HCT116 (cell line): Measurements from ENCODE around the gene S1PR4. TPM values are rescaled to one million over a fixed set of nuclear protein-coding genes. Genes with fewer than 3 reads are reported as not detected.

ENCODE experiments used
- ATAC-seq: fragments of 200-7000 bp; cut with Tn5 transposase; 2 replicates; pipeline ENCODE4 v1.9.1; 2020; ENCODE audit warnings: mild to moderate bottlenecking, moderate library complexity
- BruUV-seq: library from RNA; stranded (reverse); fragments of 400-500 nt; replicated peaks from 2 replicates; lab custom pipeline; 2021; lab: Mats Ljungman, UMichigan
- CTCF ChIA-PET: fragments of 300-600 bp; sonication (Branson Sonifier 250); formaldehyde crosslinking; loops from one replicate; lab custom pipeline; 2021; ENCODE audit warnings: antibody characterized with exemption; lab: Charles Lee
- POLR2A ChIA-PET: fragments of 300-600, 350-600 bp; sonication (Branson Sonifier 250); formaldehyde crosslinking; loops from one replicate; lab custom pipeline; 2021; ENCODE audit warnings: antibody characterized with exemption; lab: Charles Lee
- RAD21 ChIA-PET, 2 experiments: fragments of 300-600 bp; sonication (Branson Sonifier 250); formaldehyde crosslinking; loops; one replicate each; lab custom pipeline; 2023; ENCODE audit warnings: low total read pairs in 2 of 2; ENCODE audit not compliant: uncharacterized antibody in 2 of 2, unreplicated experiment in 2 of 2, low non-redundant PET in 1 of 2; lab: Charles Lee
- DNase-seq: peaks from one replicate; pipeline ENCODE4 v3.0.0-alpha.2; 2010; ENCODE audit warnings: low read depth, low spot score
- H2AFZ ChIP-seq: fragments of 200-600 bp; shearing (Covaris generic), sonication (generic); 2 replicates; pipeline ENCODE4 v1.6.1; 2017; ENCODE audit warnings: low read depth, mixed run types, mixed read lengths, antibody characterized with exemption, low read length; ENCODE audit not compliant: poor library complexity, severe bottlenecking
- H3K27ac ChIP-seq: 2 replicates; pipeline ENCODE4 v1.5.1; 2012; ENCODE audit warnings: low read depth, low read length
- H3K27me3 ChIP-seq: fragments of 200-600 bp; sonication (generic); 2 replicates; pipeline ENCODE4 v1.6.1; 2016; ENCODE audit warnings: mixed run types, low read length, mixed read lengths; ENCODE audit not compliant: insufficient read depth
- H3K36me3 ChIP-seq, 2 experiments: fragments of 200-500 bp in 1 of 2; fragments of 200-600 bp in 1 of 2; sonication (Bioruptor generic) in 1 of 2; sonication (generic) in 1 of 2; 2 replicates each; pipeline versions ENCODE4 v1.5.1 to v1.6.1; 2014 to 2016; ENCODE audit warnings: low read length in 2 of 2, inconsistent platforms in 1 of 2, mixed read lengths in 1 of 2, mixed run types in 1 of 2; ENCODE audit not compliant: insufficient read depth in 2 of 2, control insufficient read depth in 1 of 2
- H3K4me1 ChIP-seq, 2 experiments: fragments of 200-600 bp in 1 of 2; sonication (generic) in 1 of 2; 2 replicates each; pipeline versions ENCODE4 v1.5.1 to v1.6.1; 2012 to 2017; ENCODE audit warnings: low read length in 2 of 2, inconsistent platforms in 1 of 2, mild to moderate bottlenecking in 1 of 2, mixed read lengths in 1 of 2, mixed run types in 1 of 2, moderate library complexity in 1 of 2; ENCODE audit not compliant: insufficient read depth in 2 of 2, control insufficient read depth in 1 of 2
- H3K4me2 ChIP-seq: fragments of 200-600 bp; sonication (generic); 2 replicates; pipeline ENCODE4 v1.6.1; 2017; ENCODE audit warnings: mixed run types, low read length, mixed read lengths
- H3K4me3 ChIP-seq, 2 experiments: fragments of 200-600 bp in 1 of 2; sonication (generic) in 1 of 2; replicated peaks in 1 of 2; 2 replicates each; pipeline ENCODE4 v1.5.1; 2011 to 2016; ENCODE audit warnings: low read length in 2 of 2, control low read depth in 1 of 2, low read depth in 1 of 2, mild to moderate bottlenecking in 1 of 2, mixed read lengths in 1 of 2, mixed run types in 1 of 2
- H3K79me2 ChIP-seq: fragments of 200-600 bp; sonication (generic); 2 replicates; pipeline ENCODE4 v1.6.1; 2017; ENCODE audit warnings: mild to moderate bottlenecking, mixed run types, low read length, moderate library complexity, mixed read lengths; ENCODE audit not compliant: insufficient read depth
- H3K9ac ChIP-seq: fragments of 200-600 bp; sonication (generic); 2 replicates; pipeline ENCODE4 v1.6.1; 2016; ENCODE audit warnings: low read length, mixed read lengths
- H3K9me2 ChIP-seq: fragments of 200-600 bp; sonication (generic), shearing (Covaris generic); 2 replicates; pipeline ENCODE4 v1.6.1; 2017; ENCODE audit warnings: mixed run types, mild to moderate bottlenecking, moderate library complexity; ENCODE audit not compliant: insufficient read depth
- H3K9me3 ChIP-seq, 2 experiments: fragments of 200-500 bp in 1 of 2; fragments of 200-600 bp in 1 of 2; sonication (Bioruptor generic) in 1 of 2; sonication (generic) in 1 of 2; 2 replicates each; pipeline ENCODE4 v1.6.1; 2014 to 2017; ENCODE audit warnings: low read length in 2 of 2, mixed read lengths in 2 of 2, inconsistent platforms in 1 of 2, low read depth in 1 of 2, mild to moderate bottlenecking in 1 of 2, mixed run types in 1 of 2, moderate library complexity in 1 of 2; ENCODE audit not compliant: control insufficient read depth in 1 of 2, insufficient read depth in 1 of 2
- H4K20me1 ChIP-seq: fragments of 200-600 bp; sonication (generic), shearing (Covaris generic); 2 replicates; pipeline ENCODE4 v1.6.1; 2017; ENCODE audit warnings: mixed run types, mild to moderate bottlenecking, moderate library complexity; ENCODE audit not compliant: insufficient read depth
- ATF3 ChIP-seq: IDR thresholded peaks from 2 replicates; pipeline ENCODE4 v1.6.1; 2012
- EGR1 ChIP-seq: IDR thresholded peaks from 2 replicates; pipeline ENCODE4 v1.6.1; 2012; ENCODE audit warnings: low read depth
- EZH2 ChIP-seq: fragments of 200-600 bp; sonication (generic); IDR thresholded peaks from 2 replicates; pipeline ENCODE4 v1.6.1; 2017; ENCODE audit warnings: antibody characterized with exemption, mixed run types
- JUND ChIP-seq: IDR thresholded peaks from 2 replicates; pipeline ENCODE4 v1.6.1; 2012
- MAX ChIP-seq: IDR thresholded peaks from 2 replicates; pipeline ENCODE4 v1.6.1; 2012
- POLR2AphosphoS5 ChIP-seq: IDR thresholded peaks from 2 replicates; pipeline ENCODE4 v1.6.1; 2011; ENCODE audit warnings: mild to moderate bottlenecking, low read depth, low read length, moderate library complexity
- REST ChIP-seq: IDR thresholded peaks from 2 replicates; pipeline ENCODE4 v1.6.1; 2012; ENCODE audit warnings: low read depth
- SIN3A ChIP-seq: IDR thresholded peaks from 2 replicates; pipeline ENCODE4 v1.6.1; 2012; ENCODE audit warnings: low read depth
- SP1 ChIP-seq: IDR thresholded peaks from 2 replicates; pipeline ENCODE4 v1.6.1; 2012; ENCODE audit warnings: low read depth
- TCF7L2 ChIP-seq: IDR thresholded peaks from 2 replicates; pipeline ENCODE4 v1.7.0; 2011; ENCODE audit warnings: borderline replicate concordance, inconsistent platforms; ENCODE audit not compliant: insufficient read depth, insufficient read length; ENCODE audit errors: extremely low read depth
- YY1 ChIP-seq: IDR thresholded peaks from 2 replicates; pipeline ENCODE4 v1.6.1; 2011; ENCODE audit warnings: low read length, low read depth, moderate library complexity, mild to moderate bottlenecking; ENCODE audit not compliant: insufficient replicate concordance; ENCODE audit errors: extremely low read depth
- ZBTB33 ChIP-seq: IDR thresholded peaks from 2 replicates; pipeline ENCODE4 v1.6.1; 2011; ENCODE audit warnings: mild to moderate bottlenecking, low read length, moderate library complexity; ENCODE audit not compliant: insufficient replicate concordance; ENCODE audit errors: extremely low read depth
- ZNF274 ChIP-seq: fragments of 200-500 bp; sonication (Bioruptor generic); IDR thresholded peaks from 2 replicates; pipeline ENCODE4 v1.6.1; 2014; ENCODE audit warnings: mild to moderate bottlenecking, low read depth, low read length, inconsistent platforms
- intact Hi-C: fragments of 100-400 bp; cut with micrococcal nuclease; formaldehyde crosslinking; loops from 2 replicates; pipeline ENCODE4 v1.10.0; 2022
- total RNA-seq: library from RNA; stranded (reverse); gene quantifications from one replicate; pipeline ENCODE4 v1.2.1, GENCODE V29; 2021; ENCODE audit not compliant: unreplicated experiment

S1PR4 gene
- total RNA-seq, 1 experiment from 2014 or later: 0.71 TPM

GRCh38 chr19:3213159-3213558 is 34.6 kb downstream of the S1PR4 start (continued):
- no peak for TF ChIP-seq ZBTB33
- TF ChIP-seq, all 23 proteins: peak for 0

GRCh38 chr19:3216874-3217273 is 38.3 kb downstream of the S1PR4 start:
- ChIA-PET POLR2A (interaction anchor here (0.7 kb wide), 1 partner anchor 11 kb away, joined by 3 read pairs; no protein-coding TSS in a partner anchor), CTCF (no interaction called here), RAD21 (no interaction called here)
- no peak overlapping the region for H3K9ac ChIP-seq
- intact Hi-C loops: no loop called here
- no peaks in the 10 kb centered on the region for H3K27me3 ChIP-seq
- peaks cover 0 to 3% of the 10 kb centered on the region in 2 experiments; a peak in 1 of 4 replicates for H3K4me1 ChIP-seq
- ATAC-seq (no peak), DNase-seq (no peak)
- H3K36me3 ChIP-seq: no peaks in the 10 kb centered on the region
- H4K20me1 ChIP-seq: no peaks in the 10 kb centered on the region
- TF ChIP-seq ZNF274: no peak
- no peak for TF ChIP-seq MAX
- no peak for TF ChIP-seq REST
- no peak for TF ChIP-seq JUND
- no peak for TF ChIP-seq ATF3
- TF ChIP-seq EZH2: no peak
- no peak for TF ChIP-seq EGR1
- no peak for TF ChIP-seq TCF7L2
- TF ChIP-seq SIN3A: no peak
- TF ChIP-seq YY1: no peak
- TF ChIP-seq POLR2AphosphoS5: no peak
- TF ChIP-seq SP1: no peak
- no peak overlapping the region for H3K4me3 ChIP-seq
- no peaks in the 10 kb centered on the region for H3K79me2 ChIP-seq
- BruUV-seq: no TSS peak
- H3K9me3 ChIP-seq: no peaks in the 10 kb centered on the region
- no peak overlapping the region for H2AFZ ChIP-seq
- H3K4me2 ChIP-seq: no peak overlapping the region
- H3K9me2 ChIP-seq: no peaks in the 10 kb centered on the region
- no peak overlapping the region for H3K27ac ChIP-seq
